H1 (cell line): Measurements from ENCODE around the gene ACSF2. TPM values are rescaled to one million over a fixed set of nuclear protein-coding genes. Genes with fewer than 3 reads are reported as not detected.

Source experiments
- CTCF ChIA-PET: fragments of 300-600 bp; sonication (Branson Sonifier 250); formaldehyde crosslinking; loops from one replicate; lab custom pipeline; 2021; ENCODE audit not compliant: partially characterized antibody; lab: Charles Lee
- POLR2A ChIA-PET: fragments of 300-600 bp; sonication (Branson Sonifier 250); formaldehyde crosslinking; loops from one replicate; lab custom pipeline; 2021; ENCODE audit warnings: inconsistent platforms; ENCODE audit not compliant: partially characterized antibody; lab: Charles Lee
- DNase-seq, 2 experiments: peaks; one replicate each; pipeline versions ENCODE4 v3.0.0 to v3.0.0-alpha.2; 2010 to 2022; ENCODE audit warnings: low spot score in 2 of 2, low read depth in 1 of 2, mixed read lengths in 1 of 2
- FAIRE-seq: peaks from 2 replicates; lab custom pipeline; 2011; peaks lifted over from hg19 to GRCh38; lab: Jason Lieb, UNC
- H2AFZ ChIP-seq: 2 replicates; pipeline ENCODE4 v1.8.1; 2012; ENCODE audit warnings: low read length, inconsistent platforms
- H2AK5ac ChIP-seq: 2 replicates; pipeline ENCODE4 v1.6.1; 2013; ENCODE audit warnings: low read depth, low read length
- H2BK120ac ChIP-seq: replicated peaks from 2 replicates; pipeline ENCODE3; 2013; ENCODE audit warnings: low read depth, low read length, inconsistent platforms
- H2BK12ac ChIP-seq: 2 replicates; pipeline ENCODE4 v1.6.1; 2013; ENCODE audit warnings: low read depth, low read length
- H2BK15ac ChIP-seq: 2 replicates; pipeline ENCODE4 v1.6.1; 2013; ENCODE audit warnings: low read length
- H2BK20ac ChIP-seq: 2 replicates; pipeline ENCODE4 v1.6.1; 2013; ENCODE audit warnings: low read length
- H2BK5ac ChIP-seq: 2 replicates; pipeline ENCODE4 v1.6.1; 2013; ENCODE audit warnings: low read depth, low read length
- H3K14ac ChIP-seq: 2 replicates; pipeline ENCODE4 v1.6.1; 2013; ENCODE audit warnings: inconsistent platforms; ENCODE audit not compliant: insufficient read length
- H3K18ac ChIP-seq: 2 replicates; pipeline ENCODE4 v1.6.1; 2013; ENCODE audit warnings: low read length; ENCODE audit errors: extremely low read depth
- H3K23ac ChIP-seq: 2 replicates; pipeline ENCODE4 v1.6.1; 2013; ENCODE audit warnings: inconsistent platforms; ENCODE audit not compliant: insufficient read length
- H3K23me2 ChIP-seq: 2 replicates; pipeline ENCODE4 v1.6.1; 2013; ENCODE audit warnings: low read depth, low read length
- H3K27ac ChIP-seq: 2 replicates; pipeline ENCODE4 v1.6.1; 2011; ENCODE audit warnings: low read depth, low read length, inconsistent platforms
- H3K27me3 ChIP-seq, 4 experiments: replicated peaks in 1 of 4; 1 replicate in 1 of 4; 2 replicates in 3 of 4; pipeline versions ENCODE4 v1.6.1 to v1.8.1; 2011 to 2013; ENCODE audit warnings: low read length in 3 of 4, mild to moderate bottlenecking in 3 of 4, inconsistent platforms in 2 of 4, mixed read lengths in 2 of 4, moderate library complexity in 1 of 4; ENCODE audit not compliant: control insufficient read depth in 3 of 4, insufficient read depth in 3 of 4; ENCODE audit errors: extremely low read depth in 1 of 4
- H3K36me3 ChIP-seq, 4 experiments: 2 replicates each; pipeline versions ENCODE4 v1.6.1 to v1.8.1; 2011 to 2013; ENCODE audit warnings: mild to moderate bottlenecking in 4 of 4, low read length in 3 of 4, moderate library complexity in 2 of 4, control low read depth in 1 of 4, inconsistent platforms in 1 of 4; ENCODE audit not compliant: insufficient read depth in 4 of 4, control insufficient read depth in 2 of 4
- H3K4ac ChIP-seq: replicated peaks from 2 replicates; pipeline ENCODE3; 2013; ENCODE audit warnings: low read length, low read depth, mixed read lengths, inconsistent platforms; ENCODE audit not compliant: insufficient read length
- H3K4me1 ChIP-seq, 4 experiments: replicated peaks in 1 of 4; 1 replicate in 1 of 4; 2 replicates in 3 of 4; pipeline versions ENCODE4 v1.6.1 to v1.8.1; 2011 to 2013; ENCODE audit warnings: low read length in 3 of 4, inconsistent platforms in 2 of 4, mixed read lengths in 1 of 4; ENCODE audit not compliant: insufficient read depth in 4 of 4, control insufficient read depth in 3 of 4
- H3K4me2 ChIP-seq, 2 experiments: 2 replicates each; pipeline versions ENCODE4 v1.6.1 to v1.8.1; 2011 to 2013; ENCODE audit warnings: low read depth in 2 of 2, low read length in 2 of 2, control low read depth in 1 of 2, inconsistent platforms in 1 of 2, mild to moderate bottlenecking in 1 of 2; ENCODE audit not compliant: insufficient read depth in 1 of 2
- H3K4me3 ChIP-seq, 4 experiments: fragments of 200-600, 300-600 bp in 1 of 4; sonication (generic), shearing (Covaris generic), sonication (Bioruptor Twin) in 1 of 4; 2 replicates each; pipeline versions ENCODE4 v1.5.1 to v1.8.1; 2011 to 2016; ENCODE audit warnings: low read length in 4 of 4, low read depth in 3 of 4, control low read depth in 2 of 4, inconsistent platforms in 2 of 4, mild to moderate bottlenecking in 2 of 4, mixed read lengths in 1 of 4, moderate library complexity in 1 of 4; ENCODE audit not compliant: insufficient read depth in 2 of 4; ENCODE audit errors: extremely low read depth in 1 of 4
- H3K56ac ChIP-seq: replicated peaks from 2 replicates; pipeline ENCODE3; 2013; ENCODE audit warnings: low read depth, mild to moderate bottlenecking, mixed read lengths, low read length, inconsistent platforms; ENCODE audit not compliant: insufficient read length
- H3K79me1 ChIP-seq: 2 replicates; pipeline ENCODE4 v1.6.1; 2013; ENCODE audit warnings: low read depth, low read length, control low read depth
- H3K79me2 ChIP-seq, 2 experiments: 2 replicates each; pipeline versions ENCODE4 v1.6.1 to v1.8.1; 2012 to 2013; ENCODE audit warnings: low read length in 2 of 2, mild to moderate bottlenecking in 2 of 2, inconsistent platforms in 1 of 2; ENCODE audit not compliant: insufficient read depth in 2 of 2, control insufficient read depth in 1 of 2
- H3K9ac ChIP-seq, 4 experiments: replicated peaks in 1 of 4; 1 replicate in 1 of 4; 2 replicates in 3 of 4; pipeline versions ENCODE4 v1.6.1 to v1.8.1; 2011 to 2013; ENCODE audit warnings: low read depth in 3 of 4, low read length in 3 of 4, control low read depth in 2 of 4, mild to moderate bottlenecking in 2 of 4, moderate library complexity in 2 of 4, inconsistent platforms in 1 of 4; ENCODE audit errors: extremely low read depth in 1 of 4
- H3K9me3 ChIP-seq, 2 experiments: 2 replicates each; pipeline versions ENCODE4 v1.6.1 to v1.8.1; 2012 to 2013; ENCODE audit warnings: mild to moderate bottlenecking in 2 of 2, moderate library complexity in 2 of 2, control low read depth in 1 of 2, inconsistent platforms in 1 of 2, low read depth in 1 of 2, low read length in 1 of 2, mixed read lengths in 1 of 2; ENCODE audit not compliant: insufficient read depth in 2 of 2
- H4K20me1 ChIP-seq, 2 experiments: replicated peaks in 1 of 2; 2 replicates each; pipeline versions ENCODE3 to v1.8.1; 2011 to 2013; ENCODE audit warnings: inconsistent platforms in 2 of 2, low read length in 2 of 2, mild to moderate bottlenecking in 1 of 2; ENCODE audit not compliant: insufficient read depth in 2 of 2, control insufficient read depth in 1 of 2
- H4K5ac ChIP-seq: 2 replicates; pipeline ENCODE4 v1.6.1; 2013; ENCODE audit warnings: low read length, low read depth, mixed read lengths, inconsistent platforms; ENCODE audit not compliant: insufficient read length
- H4K8ac ChIP-seq: 2 replicates; pipeline ENCODE4 v1.8.0; 2013; ENCODE audit warnings: mild to moderate bottlenecking, moderate library complexity, low read length, inconsistent platforms; ENCODE audit not compliant: insufficient read depth; ENCODE audit errors: extremely low read depth
- H4K91ac ChIP-seq: replicated peaks from 2 replicates; pipeline ENCODE3; 2013; ENCODE audit warnings: low read length, mixed read lengths, inconsistent platforms; ENCODE audit not compliant: insufficient read length
- CHD1 ChIP-seq: IDR thresholded peaks from 2 replicates; pipeline ENCODE4 v1.6.1; 2012; ENCODE audit warnings: low read depth, low read length, improper control_type of control experiment
- CHD2 ChIP-seq: IDR thresholded peaks from 2 replicates; pipeline ENCODE4 v1.6.1; 2012; ENCODE audit warnings: low read length, improper control_type of control experiment
- CREB1 ChIP-seq: IDR thresholded peaks from 2 replicates; pipeline ENCODE4 v1.6.1; 2012; ENCODE audit warnings: inconsistent platforms
- FOSL1 ChIP-seq: IDR thresholded peaks from 2 replicates; pipeline ENCODE4 v1.6.1; 2011; ENCODE audit warnings: mild to moderate bottlenecking, low read depth, low read length, moderate library complexity; ENCODE audit not compliant: insufficient read depth
- GABPA ChIP-seq: IDR thresholded peaks from 2 replicates; pipeline ENCODE4 v1.6.1; 2011; ENCODE audit warnings: mild to moderate bottlenecking, low read length, moderate library complexity, borderline replicate concordance; ENCODE audit not compliant: insufficient read depth
- HDAC6 ChIP-seq: IDR thresholded peaks from one replicate; pipeline ENCODE4 v1.7.1; 2012; ENCODE audit warnings: low read depth, mild to moderate bottlenecking, inconsistent platforms, low read length, moderate library complexity
- MAFK ChIP-seq: IDR thresholded peaks from 2 replicates; pipeline ENCODE4 v1.6.1; 2012; ENCODE audit warnings: low read depth, mild to moderate bottlenecking, improper control_type of control experiment, low read length
- RAD21 ChIP-seq, 2 experiments: IDR thresholded peaks in 1 of 2; conservative IDR thresholded peaks in 1 of 2; 2 replicates each; pipeline ENCODE4 v1.6.1; 2011; ENCODE audit warnings: low read depth in 2 of 2, low read length in 2 of 2, improper control_type of control experiment in 1 of 2, inconsistent platforms in 1 of 2, mild to moderate bottlenecking in 1 of 2, moderate library complexity in 1 of 2
- RBBP5 ChIP-seq: IDR thresholded peaks from 2 replicates; pipeline ENCODE4 v1.7.1; 2012; ENCODE audit warnings: low read depth, mild to moderate bottlenecking, inconsistent platforms, low read length, moderate library complexity, borderline replicate concordance
- SIN3A ChIP-seq, 2 experiments: IDR thresholded peaks in 1 of 2; conservative IDR thresholded peaks in 1 of 2; 2 replicates each; pipeline ENCODE4 v1.6.1; 2011 to 2012; ENCODE audit warnings: low read length in 2 of 2, improper control_type of control experiment in 1 of 2, low read depth in 1 of 2, mild to moderate bottlenecking in 1 of 2
- SUZ12 ChIP-seq: fragments of 200-600 bp; sonication (generic); IDR thresholded peaks from 2 replicates; pipeline ENCODE4 v1.6.1; 2012; ENCODE audit warnings: mild to moderate bottlenecking, inconsistent platforms, low read length, moderate library complexity, mixed read lengths
- TEAD4 ChIP-seq: IDR thresholded peaks from 2 replicates; pipeline ENCODE4 v1.6.1; 2012; ENCODE audit warnings: low read depth, low read length, inconsistent platforms, mixed read lengths
- WGBS, 2 experiments: shearing (Covaris generic) in 1 of 2; methylation state at CpG; one replicate each; pipeline versions ENCODE4 v1.1.6 to v1.1.7; 2013 to 2015; ENCODE audit warnings: low lambda C conversion rate in 2 of 2, mixed read lengths in 2 of 2, inconsistent platforms in 1 of 2, low coverage in 1 of 2, missing lambda C conversion rate in 1 of 2; ENCODE audit not compliant: insufficient replicate concordance in 2 of 2, insufficient coverage in 1 of 2, insufficient read length in 1 of 2; ENCODE audit errors: extremely low coverage in 1 of 2, missing lambda C conversion rate in 1 of 2; 5-methylcytosine and 5-hydroxymethylcytosine counted together
- polyA plus RNA-seq, 7 experiments: library from polyadenylated mRNA; depleted of rRNA in 3 of 7; stranded (reverse) in 5 of 7; unstranded in 2 of 7; fragments of >200 nt in 5 of 7; fragments of 200-250 nt in 2 of 7; gene quantifications; 1 replicate in 5 of 7; 2 replicates in 1 of 7; 4 replicates in 1 of 7; pipeline versions ENCODE4 v1.2.1 to v1.2.3, GENCODE V29; 2011 to 2013; ENCODE audit warnings: missing spikeins in 2 of 7, mixed read lengths in 2 of 7
- total RNA-seq: library from RNA; stranded (reverse); fragmentation: NEBNext Ultra II Directional; extraction: Animal tissue kit (Norgen Biotek cat#: 25700); gene quantifications from 2 replicates; pipeline ENCODE4 v1.2.1, GENCODE V29; 2021
- TF ChIP-seq, protein P1 (sequence below): IDR thresholded peaks from 2 replicates; pipeline ENCODE4 v1.6.1; 2011; ENCODE audit warnings: low read length, improper control_type of control experiment

The ACSF2 gene
- total and polyA plus RNA-seq, 2 of the 8 experiments (the other 6 are each of a cell fraction or from before 2014, with no cell fraction given), result 14.5 to 16.3 TPM

DNA sequence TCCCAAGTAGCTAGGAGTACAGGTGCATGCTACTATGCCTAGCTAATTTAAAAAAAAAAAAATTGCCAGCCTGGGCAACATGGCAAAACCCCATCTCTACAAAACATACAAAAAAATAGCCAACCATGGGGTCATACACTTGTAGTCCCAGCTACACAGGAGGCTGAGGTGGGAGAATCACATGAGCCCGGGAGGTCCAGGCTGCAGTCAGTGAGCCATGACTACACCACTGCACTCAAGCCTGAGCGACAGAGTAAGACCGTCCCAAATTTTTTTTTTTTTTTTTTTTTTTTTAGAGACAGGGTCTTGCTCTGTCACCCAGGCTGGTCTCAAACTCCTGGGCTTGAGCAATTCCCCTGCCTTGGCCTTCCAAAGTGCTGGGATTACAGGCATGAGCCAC lies 27.9 kb downstream of the ACSF2 start:
- FAIRE-seq, result no peak
- CTCF ChIA-PET, result interaction anchor here (1.0 to 2.0 kb wide), 3 partner anchors 9 to 47 kb away, joined by 3 to 7 read pairs (median 4); no protein-coding TSS in a partner anchor
- TF ChIP-seq HDAC6 (no peak), GABPA (no peak), CREB1 (no peak), CHD1 (no peak), SUZ12 (no peak), RAD21 (IDR thresholded peaks at IDR 0.05 in 1 of 2, conservative IDR thresholded peaks at IDR 0.05 in 1 of 2; ENCODE audit: low read depth in 2 of 2, low read length in 2 of 2) (no peak), FOSL1 (no peak), CHD2 (no peak), TEAD4 (no peak), RBBP5 (no peak), MAFK (no peak), SIN3A (conservative IDR thresholded peaks at IDR 0.05 in 1 of 2, IDR thresholded peaks at IDR 0.05 in 1 of 2; ENCODE audit: low read depth in 1 of 2, low read length in 2 of 2) (no peak)
- TF ChIP-seq, protein P1, sequence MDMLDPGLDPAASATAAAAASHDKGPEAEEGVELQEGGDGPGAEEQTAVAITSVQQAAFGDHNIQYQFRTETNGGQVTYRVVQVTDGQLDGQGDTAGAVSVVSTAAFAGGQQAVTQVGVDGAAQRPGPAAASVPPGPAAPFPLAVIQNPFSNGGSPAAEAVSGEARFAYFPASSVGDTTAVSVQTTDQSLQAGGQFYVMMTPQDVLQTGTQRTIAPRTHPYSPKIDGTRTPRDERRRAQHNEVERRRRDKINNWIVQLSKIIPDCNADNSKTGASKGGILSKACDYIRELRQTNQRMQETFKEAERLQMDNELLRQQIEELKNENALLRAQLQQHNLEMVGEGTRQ, result no peak

More for the DNA sequence above, 27.9 kb downstream of the ACSF2 start:
- H2AK5ac ChIP-seq, result no peak overlapping the region
- H4K8ac ChIP-seq, result no peak overlapping the region
- no peaks in the 10 kb centered on the region for H3K27me3 ChIP-seq
- 100% methylated on average over 1 of the region's 3 CpGs; no CpG with 5 or more reads in 1 of the 2 experiments for WGBS, 2 experiments
- no peak overlapping the region for H2BK20ac ChIP-seq
- H3K18ac ChIP-seq, result no peak overlapping the region
- no peaks in the 10 kb centered on the region for H3K79me2 ChIP-seq
- no peak overlapping the region for H3K14ac ChIP-seq
- H3K27ac ChIP-seq, result no peak overlapping the region
- no peaks in the 10 kb centered on the region for H4K20me1 ChIP-seq
- no peak overlapping the region for H3K4ac ChIP-seq
- POLR2A ChIA-PET, result interaction anchor here (1.0 to 1.2 kb wide), 2 partner anchors 9 to 56 kb away, joined by 3 to 4 read pairs; no protein-coding TSS in a partner anchor
- no peaks in the 10 kb centered on the region for H3K23me2 ChIP-seq
- H2AFZ ChIP-seq, result no peak overlapping the region
- no peak overlapping the region for H4K91ac ChIP-seq
- H3K4me3 ChIP-seq, result no peak overlapping the region
- no peak overlapping the region for H2BK15ac ChIP-seq
- H4K5ac ChIP-seq, result no peak overlapping the region
- no peaks in the 10 kb centered on the region for H3K4me1 ChIP-seq
- no peaks in the 10 kb centered on the region for H3K79me1 ChIP-seq
- no peak overlapping the region for H2BK120ac ChIP-seq
- no peak for DNase-seq
- H3K36me3 ChIP-seq, result no peaks in the 10 kb centered on the region
- no peak overlapping the region for H3K56ac ChIP-seq
- H3K4me2 ChIP-seq, result no peak overlapping the region
- H3K9me3 ChIP-seq, result no peaks in the 10 kb centered on the region
- H3K9ac ChIP-seq, result no peak overlapping the region
- H2BK12ac ChIP-seq, result no peak overlapping the region
- no peak overlapping the region for H3K23ac ChIP-seq
- H2BK5ac ChIP-seq, result no peak overlapping the region
